Caco-2 (cell line): ENCODE data around the gene FAHD2A. TPM values are rescaled to one million over a fixed set of nuclear protein-coding genes. Genes with fewer than 3 reads are reported as not detected.
"Not testable (repeated sequence)": the region's sequence is repeated elsewhere in the genome, so short reads cannot be mapped to it uniquely, and the experiment has no call there.

Source experiments
- BruUV-seq: library from RNA; stranded (reverse); fragments of 400-500 nt; replicated peaks from 2 replicates; lab custom pipeline; 2021; lab: Mats Ljungman, UMichigan
- CTCF ChIA-PET: fragments of 300-600 bp; sonication (Branson Sonifier 250); formaldehyde crosslinking; loops from one replicate; lab custom pipeline; 2022; ENCODE audit warnings: antibody characterized with exemption; lab: Charles Lee
- POLR2A ChIA-PET: fragments of 300-600 bp; sonication (Branson Sonifier 250); formaldehyde crosslinking; loops from one replicate; lab custom pipeline; 2022; ENCODE audit warnings: antibody characterized with exemption; lab: Charles Lee
- DNase-seq, 2 experiments: peaks; one replicate each; pipeline versions ENCODE4 v3.0.0 to v3.0.0-alpha.2; 2020 to 2022
- H3K27me3 ChIP-seq: replicated peaks from 2 replicates; pipeline ENCODE4 v1.6.0; 2011; ENCODE audit warnings: low read length; ENCODE audit not compliant: control insufficient read depth, insufficient read depth
- H3K36me3 ChIP-seq: 2 replicates; pipeline ENCODE4 v1.5.1; 2011; ENCODE audit warnings: low read length; ENCODE audit not compliant: control insufficient read depth, insufficient read depth
- H3K4me1 ChIP-seq: fragments of 250-450 bp; sonication (Bioruptor Pico); 2 replicates; pipeline ENCODE4 v1.5.1; 2020; ENCODE audit warnings: mild to moderate bottlenecking
- H3K4me3 ChIP-seq: 2 replicates; pipeline ENCODE4 v1.5.1; 2011; ENCODE audit warnings: low read depth, mild to moderate bottlenecking, control low read depth, low read length
- H3K9me3 ChIP-seq: fragments of 250-450 bp; sonication (Bioruptor Pico); 2 replicates; pipeline ENCODE4 v1.5.1; 2020; ENCODE audit warnings: mild to moderate bottlenecking, moderate library complexity
- H3K27ac Mint-ChIP-seq: one replicate; pipeline ENCODE4 v1.8.0; 2022; ENCODE audit warnings: mixed read lengths; ENCODE audit not compliant: unreplicated experiment
- H3K27me3 Mint-ChIP-seq: one replicate; pipeline ENCODE4 v1.8.0; 2022; ENCODE audit warnings: mixed read lengths; ENCODE audit not compliant: insufficient read depth, unreplicated experiment
- H3K36me3 Mint-ChIP-seq: one replicate; pipeline ENCODE4 v1.8.0; 2022; ENCODE audit warnings: mild to moderate bottlenecking, mixed read lengths; ENCODE audit not compliant: insufficient read depth, unreplicated experiment
- H3K4me1 Mint-ChIP-seq: one replicate; pipeline ENCODE4 v1.8.0; 2022; ENCODE audit warnings: low read depth, mixed read lengths; ENCODE audit not compliant: unreplicated experiment
- H3K4me3 Mint-ChIP-seq: one replicate; pipeline ENCODE4 v1.8.0; 2022; ENCODE audit warnings: mild to moderate bottlenecking, moderate library complexity, mixed read lengths; ENCODE audit not compliant: unreplicated experiment
- H3K9me3 Mint-ChIP-seq: one replicate; pipeline ENCODE4 v1.8.0; 2022; ENCODE audit warnings: mixed read lengths; ENCODE audit not compliant: unreplicated experiment
- intact Hi-C: fragments of 100-400 bp; cut with micrococcal nuclease; formaldehyde crosslinking; loops from one replicate; pipeline ENCODE4 v1.10.0; 2022; ENCODE audit not compliant: unreplicated experiment
- total RNA-seq: library from RNA; stranded (reverse); gene quantifications from 2 replicates; pipeline ENCODE4 v1.2.3, GENCODE V29; 2022

The FAHD2A gene
- total RNA-seq, 1 experiment from 2014 or later, result 26.8 TPM

GRCh38 chr2:95463292-95463691 lies 60.8 kb downstream of the FAHD2A start:
- H3K9me3 Mint-ChIP-seq, H3K36me3 Mint-ChIP-seq, H3K4me3 ChIP-seq, H3K27me3 ChIP-seq, BruUV-seq, H3K36me3 ChIP-seq, intact Hi-C loops, H3K9me3 ChIP-seq, H3K27me3 Mint-ChIP-seq, CTCF ChIA-PET, H3K4me1 Mint-ChIP-seq, H3K4me3 Mint-ChIP-seq, H3K4me1 ChIP-seq, DNase-seq, H3K27ac Mint-ChIP-seq, POLR2A ChIA-PET: not testable (repeated sequence)

Other genes with a start within 250 kb of the FAHD2A start
- gene ZNF514, start 242.9 kb upstream of the FAHD2A start, total RNA-seq, result 20.0 and 21.9 TPM in 2 replicates
- gene ZNF2, start 236.9 kb upstream of the FAHD2A start, total RNA-seq, result 3.8 and 4.2 TPM in 2 replicates
- 3.4 and 3.5 TPM in 2 replicates for gene ZNF892, start 195.2 kb upstream of the FAHD2A start, total RNA-seq
- gene PROM2, start 128.3 kb upstream of the FAHD2A start, total RNA-seq, result 0.82 and 1.5 TPM in 2 replicates
- gene KCNIP3, start 105.4 kb upstream of the FAHD2A start, total RNA-seq, result not detected in 2 replicates
- not detected in 2 replicates for gene TRIM43B, start 82.0 kb downstream of the FAHD2A start, total RNA-seq
- gene TRIM43, start 189.3 kb downstream of the FAHD2A start, total RNA-seq, result not detected in 2 replicates